Measurements from ENCODE around the gene NPW.

The NPW gene

DNA sequence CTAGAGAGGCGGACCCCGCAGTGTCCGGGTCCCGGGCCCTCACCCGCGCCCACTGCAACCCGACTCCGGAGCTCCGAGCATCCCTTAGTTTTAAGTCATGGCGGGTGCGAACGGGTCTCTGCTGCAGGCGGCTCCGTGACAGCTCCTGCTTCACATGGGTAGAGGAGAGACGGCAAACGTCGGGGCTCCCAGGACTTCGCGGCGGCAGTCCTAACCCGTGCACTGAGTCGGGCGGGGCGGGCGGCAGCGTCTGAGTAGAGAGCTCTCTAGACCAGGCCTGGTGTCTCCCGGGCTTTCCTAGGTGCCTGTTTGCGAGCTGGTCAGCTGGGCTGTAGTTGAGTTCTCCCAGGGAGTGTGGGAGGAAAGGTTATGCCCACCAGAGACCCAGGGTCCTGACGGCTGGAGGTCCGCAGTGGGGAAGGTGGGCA is 28.5 kb downstream of the NPW start:
- Histone ChIP-seq H3K4me1 (peaks cover 8% of the 10 kb centered on the region), H3K9ac (no peak overlapping the region), H3K27ac (peak overlapping the region; percentile 39), H3K27me3 (ENCODE audit: control insufficient read depth, insufficient read depth, low read length) (no peaks in the 10 kb centered on the region), H3K4me3 (ENCODE audit: low read depth, low read length) (peak overlapping the region; percentile 88), H3K4me2 (ENCODE audit: low read length) (peak overlapping the region; percentile 76), H3K79me2 (peaks cover 34% of the 10 kb centered on the region), H2AFZ (peak overlapping the region; percentile 90), H3K36me3 (ENCODE audit: control insufficient read depth, insufficient read depth, low read length) (no peaks in the 10 kb centered on the region), H3K9me3 (ENCODE audit: control insufficient read depth, low read length) (no peaks in the 10 kb centered on the region)
- TF ChIP-seq, protein P1, sequence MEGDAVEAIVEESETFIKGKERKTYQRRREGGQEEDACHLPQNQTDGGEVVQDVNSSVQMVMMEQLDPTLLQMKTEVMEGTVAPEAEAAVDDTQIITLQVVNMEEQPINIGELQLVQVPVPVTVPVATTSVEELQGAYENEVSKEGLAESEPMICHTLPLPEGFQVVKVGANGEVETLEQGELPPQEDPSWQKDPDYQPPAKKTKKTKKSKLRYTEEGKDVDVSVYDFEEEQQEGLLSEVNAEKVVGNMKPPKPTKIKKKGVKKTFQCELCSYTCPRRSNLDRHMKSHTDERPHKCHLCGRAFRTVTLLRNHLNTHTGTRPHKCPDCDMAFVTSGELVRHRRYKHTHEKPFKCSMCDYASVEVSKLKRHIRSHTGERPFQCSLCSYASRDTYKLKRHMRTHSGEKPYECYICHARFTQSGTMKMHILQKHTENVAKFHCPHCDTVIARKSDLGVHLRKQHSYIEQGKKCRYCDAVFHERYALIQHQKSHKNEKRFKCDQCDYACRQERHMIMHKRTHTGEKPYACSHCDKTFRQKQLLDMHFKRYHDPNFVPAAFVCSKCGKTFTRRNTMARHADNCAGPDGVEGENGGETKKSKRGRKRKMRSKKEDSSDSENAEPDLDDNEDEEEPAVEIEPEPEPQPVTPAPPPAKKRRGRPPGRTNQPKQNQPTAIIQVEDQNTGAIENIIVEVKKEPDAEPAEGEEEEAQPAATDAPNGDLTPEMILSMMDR (IDR thresholded peaks at IDR 0.05), result no peak

DNA sequence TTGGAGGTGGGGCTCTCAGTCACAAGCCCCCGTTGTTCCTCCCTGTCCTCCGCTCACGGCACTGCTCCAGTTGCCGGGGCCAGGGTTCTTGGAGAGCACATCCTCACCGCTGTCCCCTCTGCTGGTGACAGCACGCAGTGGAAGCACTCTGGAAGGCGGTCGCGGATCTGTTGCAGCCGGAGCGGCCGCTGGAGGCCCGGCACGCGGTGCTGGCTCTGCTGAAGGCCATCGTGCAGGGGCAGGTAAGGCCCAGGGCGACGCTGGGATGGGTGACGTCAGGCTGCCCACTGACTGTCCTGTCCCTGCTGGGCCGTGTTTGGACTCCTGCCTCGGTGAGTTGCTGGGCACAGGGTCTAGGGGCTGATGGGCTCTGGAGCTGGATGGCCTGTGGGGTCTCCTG is 33.6 kb downstream of the NPW start:
- Histone ChIP-seq H3K79me2 (peaks cover 29% of the 10 kb centered on the region), H2AFZ (no peak overlapping the region), H3K27ac (no peak overlapping the region), H3K27me3 (ENCODE audit: control insufficient read depth, insufficient read depth, low read length) (no peaks in the 10 kb centered on the region), H3K9ac (no peak overlapping the region), H3K4me1 (peaks cover 5% of the 10 kb centered on the region), H3K36me3 (ENCODE audit: control insufficient read depth, insufficient read depth, low read length) (no peaks in the 10 kb centered on the region), H3K4me3 (ENCODE audit: low read depth, low read length) (no peak overlapping the region), H3K4me2 (ENCODE audit: low read length) (no peak overlapping the region), H3K9me3 (ENCODE audit: control insufficient read depth, low read length) (no peaks in the 10 kb centered on the region)
- TF ChIP-seq, protein P1 (IDR thresholded peaks at IDR 0.05), result no peak

DNA sequence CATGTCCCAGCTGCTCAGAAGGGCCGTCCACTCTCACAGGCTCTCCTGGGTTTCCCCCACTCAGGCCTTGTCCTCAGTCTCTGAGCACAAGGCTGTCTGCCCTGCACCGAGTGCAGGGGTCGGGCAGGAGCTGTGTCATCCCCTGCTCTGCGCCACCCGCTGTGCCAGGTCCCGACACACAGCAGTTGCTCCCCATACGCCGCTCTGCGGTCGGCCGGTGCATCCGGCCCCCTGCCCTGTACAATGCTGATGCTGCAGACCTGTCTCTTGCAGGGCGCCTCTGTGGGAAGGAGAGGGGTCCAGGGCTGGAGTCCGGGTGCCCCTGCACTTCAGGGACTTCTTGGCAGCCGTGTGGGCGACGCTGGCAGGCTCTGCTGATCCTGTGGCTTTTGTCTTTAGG is 34.3 kb downstream of the NPW start:
- Histone ChIP-seq H3K27ac (no peak overlapping the region), H3K9me3 (ENCODE audit: control insufficient read depth, low read length) (no peaks in the 10 kb centered on the region), H3K4me3 (ENCODE audit: low read depth, low read length) (no peak overlapping the region), H3K9ac (no peak overlapping the region), H2AFZ (no peak overlapping the region), H3K4me1 (peaks cover 1% of the 10 kb centered on the region), H3K79me2 (peaks cover 22% of the 10 kb centered on the region), H3K4me2 (ENCODE audit: low read length) (no peak overlapping the region), H3K36me3 (ENCODE audit: control insufficient read depth, insufficient read depth, low read length) (no peaks in the 10 kb centered on the region), H3K27me3 (ENCODE audit: control insufficient read depth, insufficient read depth, low read length) (no peaks in the 10 kb centered on the region)
- TF ChIP-seq, protein P1 (IDR thresholded peaks at IDR 0.05), result no peak

DNA sequence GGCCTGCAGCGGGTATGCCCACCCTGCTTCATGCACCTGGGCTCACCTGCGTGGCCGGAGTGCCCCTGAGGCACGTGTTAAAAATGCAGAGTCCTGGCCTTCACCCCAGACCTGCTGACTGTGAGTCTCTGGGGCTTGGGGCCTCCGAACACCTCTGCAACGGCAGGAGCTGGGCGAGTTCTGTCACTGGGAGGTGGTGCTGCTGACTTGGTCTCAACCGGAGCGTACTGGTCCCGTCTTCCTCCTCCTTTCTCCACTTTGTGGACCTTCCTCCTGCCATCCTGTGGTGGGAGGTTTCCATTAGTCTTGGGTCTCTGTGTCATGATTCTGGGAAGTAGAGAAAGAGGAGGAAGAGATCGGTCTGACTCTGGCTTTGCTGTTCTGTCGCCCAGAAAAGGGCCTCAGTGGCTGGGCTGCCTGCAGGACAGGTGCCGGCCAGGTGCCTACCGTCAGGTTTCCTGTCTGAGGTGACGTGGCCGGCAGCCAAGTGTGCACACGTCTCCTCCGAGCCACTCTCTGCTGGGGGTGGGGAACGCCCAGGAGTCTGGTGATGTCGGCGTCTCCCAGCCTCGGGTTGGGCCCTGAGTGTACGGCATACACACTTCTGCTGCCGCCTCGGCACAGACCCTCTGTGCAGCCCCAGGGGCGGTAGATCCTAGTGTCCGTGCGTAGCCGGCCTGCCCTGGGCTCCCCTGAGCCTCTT is 35.1 kb downstream of the NPW start:
- Histone ChIP-seq H3K9ac (no peak overlapping the region), H3K27ac (no peak overlapping the region)

More for the DNA sequence above, 35.1 kb downstream of the NPW start:
- Histone ChIP-seq H3K79me2 (peaks cover 17% of the 10 kb centered on the region), H2AFZ (no peak overlapping the region), H3K4me2 (ENCODE audit: low read length) (no peak overlapping the region), H3K36me3 (ENCODE audit: control insufficient read depth, insufficient read depth, low read length) (no peaks in the 10 kb centered on the region), H3K9me3 (ENCODE audit: control insufficient read depth, low read length) (no peaks in the 10 kb centered on the region), H3K27me3 (ENCODE audit: control insufficient read depth, insufficient read depth, low read length) (no peaks in the 10 kb centered on the region), H3K4me3 (ENCODE audit: low read depth, low read length) (no peak overlapping the region), H3K4me1 (no peaks in the 10 kb centered on the region)
- TF ChIP-seq, protein P1 (IDR thresholded peaks at IDR 0.05), result no peak
